Measurements from ENCODE around the gene ERAP2.
"Not testable (repeated sequence)": the region's sequence is repeated elsewhere in the genome, so short reads cannot be mapped to it uniquely, and the experiment has no call there.

- TF ChIP-seq CTCF, POLR2AphosphoS5 (IDR thresholded peaks at IDR 0.05): not testable (repeated sequence)
Measured at GRCh38 chr5:96841931-96842330, 34.4 kb upstream of the ERAP2 start.
